Spleen (tissue), 13 donors: ENCODE results near the gene CABS1. TPM values are rescaled to one million over a fixed set of nuclear protein-coding genes. Genes with fewer than 3 reads are reported as not detected.

Experiments used
- DNase-seq: peaks from one replicate; pipeline ENCODE4 v3.0.0-alpha.2; 2020
- H3K27ac ChIP-seq, 8 donors: fragments of 200-600 bp; sonication (generic) in 7 of 8; 1 replicate in 4 of 8; 2 replicates in 4 of 8; pipeline versions ENCODE4 v1.5.0 to v1.8.0; 2016 to 2021; ENCODE audit warnings: inconsistent platforms in 4 of 8, mild to moderate bottlenecking in 4 of 8, moderate library complexity in 1 of 8
- H3K27me3 ChIP-seq, 7 donors: fragments of 200-600 bp; sonication (generic) in 6 of 7; replicated peaks in 1 of 7; 1 replicate in 4 of 7; 2 replicates in 3 of 7; pipeline versions ENCODE4 v1.5.0 to v1.8.0; 2016 to 2021; ENCODE audit warnings: inconsistent platforms in 3 of 7, mild to moderate bottlenecking in 1 of 7
- H3K36me3 ChIP-seq, 6 donors: fragments of 200-600 bp; sonication (generic) in 5 of 6; 1 replicate in 4 of 6; 2 replicates in 2 of 6; pipeline versions ENCODE4 v1.5.0 to v1.8.0; 2016 to 2021; ENCODE audit warnings: inconsistent platforms in 2 of 6
- H3K4me1 ChIP-seq, 6 donors: fragments of 200-600 bp; sonication (generic) in 5 of 6; 1 replicate in 3 of 6; 2 replicates in 3 of 6; pipeline versions ENCODE4 v1.5.0 to v1.8.0; 2016 to 2021; ENCODE audit warnings: inconsistent platforms in 3 of 6
- H3K4me3 ChIP-seq, 8 donors: fragments of 200-600 bp; sonication (generic) in 7 of 8; 1 replicate in 4 of 8; 2 replicates in 4 of 8; pipeline versions ENCODE4 v1.5.0 to v1.8.0; 2016 to 2021; ENCODE audit warnings: inconsistent platforms in 4 of 8, mild to moderate bottlenecking in 4 of 8, moderate library complexity in 2 of 8
- H3K9me3 ChIP-seq, 8 donors: fragments of 200-600 bp; sonication (generic) in 7 of 8; 1 replicate in 4 of 8; 2 replicates in 4 of 8; pipeline versions ENCODE4 v1.5.0 to v1.8.0; 2016 to 2021; ENCODE audit warnings: inconsistent platforms in 4 of 8
- POLR2A ChIP-seq, 3 donors: fragments of 450-650 bp; IDR thresholded peaks; one replicate each; pipeline ENCODE4 v1.5.1; 2017; ENCODE audit warnings: antibody characterized with exemption in 3 of 3, mild to moderate bottlenecking in 1 of 3
- POLR2AphosphoS5 ChIP-seq, 3 donors: sonication (generic); formaldehyde crosslinking; IDR thresholded peaks; one replicate each; pipeline ENCODE4 v1.5.1; 2017; ENCODE audit warnings: antibody characterized with exemption in 3 of 3
- WGBS, 5 donors: extraction: QIAGEN DNeasy Blood & Tissue Kit in 3 of 5; methylation state at CpG; one replicate each; pipeline versions ENCODE4 v1.1.5 to v1.1.7; 2013 to 2018; 5-methylcytosine and 5-hydroxymethylcytosine counted together
- intact Hi-C: fragments of 100-400 bp; cut with DNase I; formaldehyde crosslinking; loops from one replicate; pipeline ENCODE4 v1.15.0; 2023; ENCODE audit warnings: low total_unique reads
- long read RNA-seq, 2 donors: transcript quantifications; one replicate each; lab custom pipeline, GENCODE V29; 2026
- polyA plus RNA-seq, 3 donors: library from polyadenylated mRNA; stranded (reverse); fragments of 200-250 nt; gene quantifications; one replicate each; pipeline ENCODE4 v1.2.1, GENCODE V29; 2013
- total RNA-seq, 7 donors: library from RNA; depleted of rRNA in 3 of 7; stranded (reverse); fragments of >200 nt in 3 of 7; fragmentation: NEBNext Ultra II Directional in 4 of 7; extraction: Animal tissue kit (Norgen Biotek cat#: 25700) in 4 of 7; gene quantifications; one replicate each; pipeline versions ENCODE4 v1.1.0 to v1.2.1, GENCODE V29; 2016 to 2021
- TF ChIP-seq, protein P1 (sequence below), 11 experiments: fragments of 200-600 bp in 7 of 11; fragments of 450-650 bp in 4 of 11; sonication (generic) in 4 of 11; IDR thresholded peaks in 8 of 11; conservative IDR thresholded peaks in 3 of 11; 1 replicate in 7 of 11; 2 replicates in 4 of 11; pipeline versions ENCODE4 v1.4.0 to v1.8.0; 2016 to 2021; ENCODE audit warnings: antibody characterized with exemption in 11 of 11, inconsistent platforms in 4 of 11, mild to moderate bottlenecking in 1 of 11
- donor health status: healthy with polysubstance abuse.
- donor health status: DM: no; HTN: no; CAD: no; lungs with moderate emphysema.
- donor health status: DM: no; HTN: no; CAD: no.
- donor health status: Bipolar disorder and iron deficiency.
- donor health status: healthy.
- donor health status: DM: no; HTN: no; CAD: no.
- donor health status: DM: yes; HTN: yes; CAD: no.

CABS1 gene
- total RNA-seq (not detected), polyA plus RNA-seq (not detected)
- long read RNA-seq, donor 1, result 0 reads
- long read RNA-seq, donor 2, result 0 reads

- Histone ChIP-seq H3K27ac (no peak within 1 kb of the TSS), H3K36me3 (no peaks in the 10 kb centered on the region), H3K9me3 (no peaks in the 10 kb centered on the region), H3K4me3 (no peak within 1 kb of the TSS), H3K4me1 (no peaks in the 10 kb centered on the region), H3K27me3 (no peaks in the 10 kb centered on the region)
- 85 to 95% (median 93%) methylated on average over 3 of the region's 3 CpGs for WGBS, 5 donors
- TF ChIP-seq POLR2A (IDR thresholded peaks at IDR 0.05), result no peak
- TF ChIP-seq POLR2AphosphoS5 (IDR thresholded peaks at IDR 0.05), result no peak
- TF ChIP-seq, protein P1, sequence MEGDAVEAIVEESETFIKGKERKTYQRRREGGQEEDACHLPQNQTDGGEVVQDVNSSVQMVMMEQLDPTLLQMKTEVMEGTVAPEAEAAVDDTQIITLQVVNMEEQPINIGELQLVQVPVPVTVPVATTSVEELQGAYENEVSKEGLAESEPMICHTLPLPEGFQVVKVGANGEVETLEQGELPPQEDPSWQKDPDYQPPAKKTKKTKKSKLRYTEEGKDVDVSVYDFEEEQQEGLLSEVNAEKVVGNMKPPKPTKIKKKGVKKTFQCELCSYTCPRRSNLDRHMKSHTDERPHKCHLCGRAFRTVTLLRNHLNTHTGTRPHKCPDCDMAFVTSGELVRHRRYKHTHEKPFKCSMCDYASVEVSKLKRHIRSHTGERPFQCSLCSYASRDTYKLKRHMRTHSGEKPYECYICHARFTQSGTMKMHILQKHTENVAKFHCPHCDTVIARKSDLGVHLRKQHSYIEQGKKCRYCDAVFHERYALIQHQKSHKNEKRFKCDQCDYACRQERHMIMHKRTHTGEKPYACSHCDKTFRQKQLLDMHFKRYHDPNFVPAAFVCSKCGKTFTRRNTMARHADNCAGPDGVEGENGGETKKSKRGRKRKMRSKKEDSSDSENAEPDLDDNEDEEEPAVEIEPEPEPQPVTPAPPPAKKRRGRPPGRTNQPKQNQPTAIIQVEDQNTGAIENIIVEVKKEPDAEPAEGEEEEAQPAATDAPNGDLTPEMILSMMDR (IDR thresholded peaks at IDR 0.05 in 8 of 11, conservative IDR thresholded peaks at IDR 0.05 in 3 of 11), result no peak
- no peak for DNase-seq
- intact Hi-C loops, result no loop called here
Observed at GRCh38 chr4:70334681-70335080, at the start of gene CABS1. CABS1 (plus strand) TSS chr4:70334981; CDS start chr4:70335040, 59 bp downstream.

DNA sequence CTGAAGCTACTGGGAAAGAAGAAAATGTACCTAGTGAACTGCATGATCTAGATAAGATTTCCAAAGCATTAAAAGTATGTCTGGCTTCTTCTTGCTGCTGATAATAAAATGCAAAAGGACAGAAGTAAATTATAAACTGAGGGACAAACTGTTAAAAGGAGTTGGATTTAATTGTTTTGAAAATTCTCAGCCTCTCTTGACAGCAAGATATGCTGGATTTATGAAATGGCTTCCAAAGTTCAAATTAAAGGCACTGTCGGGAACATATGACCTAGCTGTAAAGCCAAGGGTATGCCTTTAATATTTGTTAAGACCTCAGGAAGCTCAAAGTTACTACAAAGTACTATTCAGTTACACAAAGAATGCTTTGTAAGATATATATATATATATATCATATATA, 46.1 kb upstream of the CABS1 start:
- Histone ChIP-seq H3K27me3 (no peaks in the 10 kb centered on the region), H3K27ac (no peak overlapping the region), H3K36me3 (no peaks in the 10 kb centered on the region), H3K4me1 (no peaks in the 10 kb centered on the region), H3K9me3 (peaks cover 0 to 13% (median 0%) of the 10 kb centered on the region in 8 donors), H3K4me3 (no peak overlapping the region)
- DNase-seq, result no peak
- 57 to 90% (median 84%) methylated on average over 1 of the region's 1 CpG for WGBS, 5 donors
- TF ChIP-seq, protein P1 (IDR thresholded peaks at IDR 0.05 in 8 of 11, conservative IDR thresholded peaks at IDR 0.05 in 3 of 11), result no peak
- no peak for TF ChIP-seq POLR2AphosphoS5 (IDR thresholded peaks at IDR 0.05)
- no peak for TF ChIP-seq POLR2A (IDR thresholded peaks at IDR 0.05)
- intact Hi-C loops, result no loop called here

- no peaks in the 10 kb centered on the region for H3K27me3 ChIP-seq
- H3K27ac ChIP-seq, result no peak overlapping the region
- TF ChIP-seq, protein P1 (IDR thresholded peaks at IDR 0.05 in 8 of 11, conservative IDR thresholded peaks at IDR 0.05 in 3 of 11), result no peak
- TF ChIP-seq POLR2AphosphoS5 (IDR thresholded peaks at IDR 0.05), result no peak
- TF ChIP-seq POLR2A (IDR thresholded peaks at IDR 0.05), result no peak
- 35 to 69% (median 55%) methylated on average over 2 of the region's 2 CpGs for WGBS, 5 donors
- H3K4me1 ChIP-seq, result no peaks in the 10 kb centered on the region
- no peak for DNase-seq
- H3K4me3 ChIP-seq, result no peak overlapping the region
- intact Hi-C loops, result no loop called here
- H3K36me3 ChIP-seq, result no peaks in the 10 kb centered on the region
- H3K9me3 ChIP-seq, result peaks cover 0 to 13% (median 0%) of the 10 kb centered on the region in 8 donors
Observed at GRCh38 chr4:70291341-70291740, 43.4 kb upstream of the CABS1 start.

DNA sequence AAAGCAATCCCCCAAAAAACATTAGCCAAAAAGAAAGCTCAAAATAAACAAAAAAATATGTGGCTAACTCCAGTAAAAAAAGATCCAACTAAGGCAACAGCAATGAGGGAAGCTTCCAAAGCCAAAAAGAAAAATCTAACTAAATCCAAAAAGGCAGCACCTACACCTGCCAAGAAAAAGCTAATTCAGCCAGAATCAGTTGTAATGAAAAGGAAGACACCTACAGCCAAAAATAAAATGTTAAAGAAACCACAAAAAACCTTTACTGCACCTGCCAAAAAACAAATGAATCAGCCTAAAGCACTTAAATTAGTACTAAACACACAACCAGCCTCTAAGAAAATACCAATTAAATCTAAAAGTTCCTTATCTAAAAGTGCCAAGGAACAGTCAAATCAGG, 37.2 kb upstream of the CABS1 start:
- DNase-seq, result no peak
- Histone ChIP-seq H3K4me3 (no peak overlapping the region), H3K27me3 (no peaks in the 10 kb centered on the region), H3K4me1 (no peaks in the 10 kb centered on the region), H3K27ac (no peak overlapping the region), H3K9me3 (peaks cover 0 to 4% (median 0%) of the 10 kb centered on the region in 8 donors), H3K36me3 (no peaks in the 10 kb centered on the region)
- TF ChIP-seq POLR2A (IDR thresholded peaks at IDR 0.05), result no peak
- intact Hi-C loops, result no loop called here

- H3K27ac ChIP-seq, result no peak overlapping the region
- TF ChIP-seq POLR2AphosphoS5 (IDR thresholded peaks at IDR 0.05), result no peak
- TF ChIP-seq POLR2A (IDR thresholded peaks at IDR 0.05), result no peak
- TF ChIP-seq, protein P1 (IDR thresholded peaks at IDR 0.05 in 8 of 11, conservative IDR thresholded peaks at IDR 0.05 in 3 of 11), result no peak
- no peaks in the 10 kb centered on the region for H3K9me3 ChIP-seq
- no peak for DNase-seq
- intact Hi-C loops, result no loop called here
- no peaks in the 10 kb centered on the region for H3K4me1 ChIP-seq
- H3K4me3 ChIP-seq, result no peak overlapping the region
- 74 to 84% (median 81%) methylated on average over 1 of the region's 1 CpG for WGBS, 5 donors
- no peaks in the 10 kb centered on the region for H3K27me3 ChIP-seq
- H3K36me3 ChIP-seq, result no peaks in the 10 kb centered on the region
Observed at GRCh38 chr4:70298051-70298450, 36.7 kb upstream of the CABS1 start.
